Transverse colon (tissue), 4 donors: ENCODE measurements around the gene GPR107. TPM values are rescaled to one million over a fixed set of nuclear protein-coding genes. Genes with fewer than 3 reads are reported as not detected.

Experiments used
- DNase-seq: peaks from one replicate; pipeline ENCODE4 v3.0.0-alpha.2; 2019
- H3K27ac ChIP-seq, 4 donors: fragments of 200-600 bp; sonication (generic); 2 replicates each; pipeline ENCODE4 v1.5.1; 2016 to 2018; ENCODE audit warnings: inconsistent platforms in 4 of 4
- H3K27me3 ChIP-seq: fragments of 200-600 bp; sonication (generic); 2 replicates; pipeline ENCODE4 v1.5.1; 2017; ENCODE audit warnings: inconsistent platforms
- H3K36me3 ChIP-seq, 4 donors: fragments of 200-600 bp; sonication (generic); 2 replicates each; pipeline ENCODE4 v1.5.1; 2017 to 2019; ENCODE audit warnings: inconsistent platforms in 4 of 4
- H3K4me1 ChIP-seq, 4 donors: fragments of 200-600 bp; sonication (generic); 2 replicates each; pipeline ENCODE4 v1.5.1; 2017 to 2020; ENCODE audit warnings: inconsistent platforms in 4 of 4
- H3K4me3 ChIP-seq, 4 donors: fragments of 200-600 bp; sonication (generic); 1 replicate in 1 of 4; 2 replicates in 3 of 4; pipeline versions ENCODE4 v1.5.1 to v1.6.1; 2017 to 2019; ENCODE audit warnings: inconsistent platforms in 4 of 4
- H3K9me3 ChIP-seq, 2 donors: fragments of 200-600 bp; sonication (generic); 2 replicates each; pipeline ENCODE4 v1.5.1; 2017 to 2019; ENCODE audit warnings: inconsistent platforms in 2 of 2
- EP300 ChIP-seq: sonication (generic); formaldehyde crosslinking; IDR thresholded peaks from one replicate; pipeline ENCODE4 v1.6.1; 2017; ENCODE audit warnings: antibody characterized with exemption, low read depth
- POLR2A ChIP-seq: fragments of 450-650 bp; IDR thresholded peaks from one replicate; pipeline ENCODE4 v1.6.1; 2016; ENCODE audit warnings: antibody characterized with exemption, mild to moderate bottlenecking, moderate library complexity
- POLR2AphosphoS5 ChIP-seq, 3 donors: sonication (generic); formaldehyde crosslinking; IDR thresholded peaks; one replicate each; pipeline ENCODE4 v1.6.1; 2016; ENCODE audit warnings: antibody characterized with exemption in 3 of 3
- WGBS, 2 donors: methylation state at CpG; one replicate each; pipeline ENCODE4 v1.1.5; 2018; ENCODE audit warnings: low coverage in 1 of 2; 5-methylcytosine and 5-hydroxymethylcytosine counted together
- in situ Hi-C, 4 donors: fragments of 200-750 bp; cut with MboI; loops; one replicate each; pipeline versions ENCODE4 v1.15.0 to v1.15.1; 2017; ENCODE audit warnings: low sequenced_read_pairs in 3 of 4, low pct_ligation_motif_present in 1 of 4, low pct_unique_long_range_greater_than_20kb in 1 of 4
- intact Hi-C: fragments of 100-400 bp; cut with DNase I; formaldehyde crosslinking; loops from one replicate; pipeline ENCODE4 v1.15.1; 2023; ENCODE audit warnings: low total_unique reads
- total RNA-seq, 4 donors: library from RNA; depleted of rRNA; stranded (reverse); fragments of >200 nt; gene quantifications; one replicate each; pipeline ENCODE4 v1.1.0, GENCODE V29; 2016
- TF ChIP-seq, protein P1 (sequence below), 5 experiments: fragments of 200-600 bp in 3 of 5; fragments of 450-650 bp in 2 of 5; sonication (generic) in 3 of 5; IDR thresholded peaks; 1 replicate in 2 of 5; 2 replicates in 3 of 5; pipeline ENCODE4 v1.5.1; 2016 to 2017; ENCODE audit warnings: antibody characterized with exemption in 5 of 5, inconsistent platforms in 3 of 5, mild to moderate bottlenecking in 2 of 5, moderate library complexity in 1 of 5

The GPR107 gene
- total RNA-seq, 4 donors from 2014 or later, result 25.7 to 33.7 (median 32.7) TPM

DNA sequence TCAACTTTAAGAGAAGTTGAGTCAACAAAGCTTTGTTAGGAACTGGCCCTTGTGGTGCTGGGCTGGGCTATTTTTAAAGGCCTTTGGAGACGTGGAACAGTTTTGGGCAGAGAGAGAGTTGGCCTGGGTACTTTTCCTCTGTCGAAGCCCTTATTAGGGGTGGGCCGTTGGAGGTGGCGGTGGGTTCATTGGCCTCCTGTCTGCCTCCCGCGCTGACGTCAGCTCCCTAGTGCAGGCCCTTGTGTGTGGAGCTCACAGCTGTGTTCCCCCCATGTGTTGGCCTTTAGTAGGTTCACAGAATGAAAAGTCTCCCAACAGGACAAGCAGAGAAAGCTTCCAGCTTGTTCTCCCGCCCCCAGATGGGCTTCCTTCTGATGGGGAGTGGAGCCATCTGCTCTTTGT lies 121.2 kb downstream of the GPR107 start:
- Histone ChIP-seq H3K27ac (peak overlapping the region; percentile 80 to 87 (median 84)), H3K9me3 (no peaks in the 10 kb centered on the region), H3K27me3 (peaks cover 31% of the 10 kb centered on the region), H3K4me1 (peaks cover 0 to 30% (median 20%) of the 10 kb centered on the region in 4 donors), H3K36me3 (no peaks in the 10 kb centered on the region), H3K4me3 (no peak overlapping the region)
- TF ChIP-seq, protein P1, sequence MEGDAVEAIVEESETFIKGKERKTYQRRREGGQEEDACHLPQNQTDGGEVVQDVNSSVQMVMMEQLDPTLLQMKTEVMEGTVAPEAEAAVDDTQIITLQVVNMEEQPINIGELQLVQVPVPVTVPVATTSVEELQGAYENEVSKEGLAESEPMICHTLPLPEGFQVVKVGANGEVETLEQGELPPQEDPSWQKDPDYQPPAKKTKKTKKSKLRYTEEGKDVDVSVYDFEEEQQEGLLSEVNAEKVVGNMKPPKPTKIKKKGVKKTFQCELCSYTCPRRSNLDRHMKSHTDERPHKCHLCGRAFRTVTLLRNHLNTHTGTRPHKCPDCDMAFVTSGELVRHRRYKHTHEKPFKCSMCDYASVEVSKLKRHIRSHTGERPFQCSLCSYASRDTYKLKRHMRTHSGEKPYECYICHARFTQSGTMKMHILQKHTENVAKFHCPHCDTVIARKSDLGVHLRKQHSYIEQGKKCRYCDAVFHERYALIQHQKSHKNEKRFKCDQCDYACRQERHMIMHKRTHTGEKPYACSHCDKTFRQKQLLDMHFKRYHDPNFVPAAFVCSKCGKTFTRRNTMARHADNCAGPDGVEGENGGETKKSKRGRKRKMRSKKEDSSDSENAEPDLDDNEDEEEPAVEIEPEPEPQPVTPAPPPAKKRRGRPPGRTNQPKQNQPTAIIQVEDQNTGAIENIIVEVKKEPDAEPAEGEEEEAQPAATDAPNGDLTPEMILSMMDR (IDR thresholded peaks at IDR 0.05), result no peak
- TF ChIP-seq POLR2AphosphoS5 (IDR thresholded peaks at IDR 0.05), result peak in 2 of 3 donors; percentile 15 to 56
- no peak for TF ChIP-seq POLR2A
- no peak for TF ChIP-seq EP300
- intact Hi-C loops, result loop anchor here (5.0 kb wide), 1 partner anchor 223 kb away; no protein-coding TSS in a partner anchor
- in situ Hi-C loops, result no loop called here
- no peak for DNase-seq
- WGBS, 2 donors, result 76% methylated on average over 8 of the region's 8 CpGs; no CpG with 5 or more reads in 1 of the 2 donors

DNA sequence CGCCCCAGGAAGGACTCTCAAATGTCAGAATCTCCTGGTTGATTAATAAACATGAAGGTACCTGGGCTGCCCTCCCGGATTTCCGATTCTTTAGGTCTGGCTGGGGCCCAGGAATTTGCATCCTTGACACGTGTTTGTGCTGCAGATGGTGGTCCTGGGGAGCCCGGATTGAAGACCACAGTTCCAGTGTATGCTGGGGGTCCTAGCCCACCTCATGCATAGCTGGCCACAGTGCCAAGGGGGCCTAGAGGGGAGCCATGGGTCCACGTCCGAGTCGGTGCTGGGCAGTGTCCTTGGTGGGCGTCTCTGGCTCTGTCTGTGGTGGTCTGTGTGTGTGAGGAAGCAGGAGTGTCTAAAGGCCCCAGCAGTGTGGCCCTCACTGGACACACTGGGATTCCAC lies 121.6 kb downstream of the GPR107 start:
- in situ Hi-C loops (no loop called here), intact Hi-C loops (no loop called here)
- Histone ChIP-seq H3K9me3 (no peaks in the 10 kb centered on the region), H3K27me3 (peaks cover 31% of the 10 kb centered on the region), H3K36me3 (no peaks in the 10 kb centered on the region), H3K27ac (peak overlapping the region; percentile 80 to 87 (median 84)), H3K4me3 (no peak overlapping the region), H3K4me1 (peaks cover 0 to 30% (median 20%) of the 10 kb centered on the region in 4 donors)
- DNase-seq, result no peak
- TF ChIP-seq, protein P1 (IDR thresholded peaks at IDR 0.05), result no peak
- TF ChIP-seq EP300, result no peak
- no peak for TF ChIP-seq POLR2AphosphoS5 (IDR thresholded peaks at IDR 0.05)
- TF ChIP-seq POLR2A, result no peak
- 70% methylated on average over 9 of the region's 9 CpGs; no CpG with 5 or more reads in 1 of the 2 donors for WGBS, 2 donors

DNA sequence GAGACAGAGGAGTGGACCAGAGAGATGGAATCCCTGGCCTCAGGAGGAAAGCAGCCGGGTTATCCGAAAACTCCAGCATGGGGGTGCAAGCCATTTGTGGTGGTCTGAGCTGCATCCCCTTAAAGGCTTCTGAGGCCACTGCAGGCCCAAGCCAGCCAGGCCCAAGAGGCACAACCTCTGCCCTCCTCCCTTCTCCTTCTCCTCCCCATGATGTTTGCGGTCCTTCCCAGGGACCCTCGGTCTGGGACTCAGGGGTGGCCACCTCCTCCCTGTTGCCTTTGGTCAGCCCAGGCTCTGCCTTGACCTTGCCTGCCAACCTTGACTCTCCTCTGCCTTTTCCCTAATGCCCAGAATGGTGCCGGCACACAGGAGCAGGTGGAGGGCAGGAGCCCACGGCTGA lies 123.1 kb downstream of the GPR107 start:
- intact Hi-C loops, result no loop called here
- 98% methylated on average over 6 of the region's 6 CpGs; no CpG with 5 or more reads in 1 of the 2 donors for WGBS, 2 donors
- TF ChIP-seq EP300 (no peak), POLR2AphosphoS5 (IDR thresholded peaks at IDR 0.05) (no peak), POLR2A (no peak)
- TF ChIP-seq, protein P1 (IDR thresholded peaks at IDR 0.05), result no peak
- in situ Hi-C loops, result no loop called here
- H3K36me3 ChIP-seq, result no peaks in the 10 kb centered on the region
- peak overlapping the region; percentile 80 to 87 (median 84) for H3K27ac ChIP-seq
- no peak overlapping the region for H3K4me3 ChIP-seq
- no peak for DNase-seq
- H3K27me3 ChIP-seq, result peaks cover 18% of the 10 kb centered on the region
- H3K4me1 ChIP-seq, result peaks cover 0 to 32% (median 19%) of the 10 kb centered on the region in 4 donors
- no peaks in the 10 kb centered on the region for H3K9me3 ChIP-seq

- no peak for DNase-seq
- no peaks in the 10 kb centered on the region for H3K9me3 ChIP-seq
- peaks cover 8% of the 10 kb centered on the region for H3K27me3 ChIP-seq
- TF ChIP-seq EP300, result no peak
- no peak for TF ChIP-seq POLR2A
- TF ChIP-seq, protein P1 (IDR thresholded peaks at IDR 0.05), result no peak
- no peak for TF ChIP-seq POLR2AphosphoS5 (IDR thresholded peaks at IDR 0.05)
- intact Hi-C loops, result no loop called here
- no peaks in the 10 kb centered on the region for H3K36me3 ChIP-seq
- in situ Hi-C loops, result no loop called here
- H3K4me3 ChIP-seq, result no peak overlapping the region
- peak overlapping the region; percentile 80 to 87 (median 84) for H3K27ac ChIP-seq
- WGBS, 2 donors, result 67 to 69% methylated on average over 11 to 20 of the region's 20 CpGs
- peaks cover 0 to 37% (median 24%) of the 10 kb centered on the region in 4 donors for H3K4me1 ChIP-seq
These were observed 124.4 kb downstream of the GPR107 start for GRCh38 chr9:130177898-130178805.
